Amniotic epithelial cell (primary cell): ENCODE measurements around the gene SLC37A1.

Experiments used
- DNase-seq: peaks from one replicate; pipeline ENCODE4 v3.0.0-alpha.2; 2010; ENCODE audit warnings: low read depth

SLC37A1 gene

GRCh38 chr21:42527489-42528158 lies 14.0 kb downstream of the SLC37A1 start:
- DNase-seq, result no peak

DNA sequence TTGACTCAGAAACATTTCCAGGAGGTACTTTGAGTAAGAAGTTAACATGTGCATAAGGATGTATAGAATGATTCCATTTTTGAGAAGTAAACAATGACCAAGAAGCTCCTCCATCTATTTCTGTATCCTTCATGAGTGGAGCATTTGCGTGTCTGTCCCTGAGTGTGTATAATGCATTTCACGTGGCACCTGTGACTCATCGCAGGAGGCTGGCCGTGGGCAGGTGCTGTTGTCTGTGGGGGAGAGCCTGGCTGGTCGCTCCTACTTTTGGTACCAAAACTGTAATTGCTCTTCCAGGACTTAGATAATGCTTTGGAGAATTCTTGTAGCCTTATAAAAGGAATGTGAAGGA lies 16.5 kb downstream of the SLC37A1 start:
- no peak for DNase-seq

- DNase-seq, result no peak
Observed at GRCh38 chr21:42531771-42532170, 18.1 kb downstream of the SLC37A1 start.

DNA sequence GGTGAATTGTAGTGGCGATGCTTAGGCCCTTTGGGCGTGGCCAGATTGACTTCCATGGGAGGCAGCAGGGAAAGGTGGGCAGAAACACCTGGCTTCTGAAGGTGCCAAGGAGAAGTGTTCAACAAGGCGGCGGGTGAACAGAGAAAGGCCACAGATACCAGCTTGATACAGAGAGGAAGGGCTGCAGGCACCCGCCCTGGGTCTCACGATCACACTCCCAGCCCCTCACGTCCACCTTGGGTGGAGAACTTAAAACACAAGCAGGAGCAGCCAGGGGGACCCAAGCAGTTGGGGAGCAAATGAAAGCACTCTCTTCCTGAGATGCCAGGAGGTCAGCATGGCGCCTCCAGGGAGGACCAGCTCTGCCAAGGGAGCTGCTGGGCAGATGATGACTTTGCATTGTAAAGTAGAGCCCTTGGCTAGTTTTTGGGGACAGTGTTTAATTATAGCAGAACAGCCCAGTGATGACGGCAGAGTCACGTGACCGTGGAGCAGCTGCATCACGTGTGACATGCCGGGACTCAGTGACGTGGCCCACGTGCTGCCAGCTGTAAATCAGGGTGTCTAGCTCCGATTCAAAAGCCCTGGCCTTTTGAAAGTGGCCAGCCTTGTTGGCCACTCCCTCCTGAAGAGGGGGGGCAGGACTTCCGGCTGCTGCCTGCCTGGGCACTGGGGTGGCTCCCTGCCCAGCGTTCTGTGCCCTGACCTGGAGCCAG lies 19.0 kb downstream of the SLC37A1 start:
- DNase-seq, result no peak

DNA sequence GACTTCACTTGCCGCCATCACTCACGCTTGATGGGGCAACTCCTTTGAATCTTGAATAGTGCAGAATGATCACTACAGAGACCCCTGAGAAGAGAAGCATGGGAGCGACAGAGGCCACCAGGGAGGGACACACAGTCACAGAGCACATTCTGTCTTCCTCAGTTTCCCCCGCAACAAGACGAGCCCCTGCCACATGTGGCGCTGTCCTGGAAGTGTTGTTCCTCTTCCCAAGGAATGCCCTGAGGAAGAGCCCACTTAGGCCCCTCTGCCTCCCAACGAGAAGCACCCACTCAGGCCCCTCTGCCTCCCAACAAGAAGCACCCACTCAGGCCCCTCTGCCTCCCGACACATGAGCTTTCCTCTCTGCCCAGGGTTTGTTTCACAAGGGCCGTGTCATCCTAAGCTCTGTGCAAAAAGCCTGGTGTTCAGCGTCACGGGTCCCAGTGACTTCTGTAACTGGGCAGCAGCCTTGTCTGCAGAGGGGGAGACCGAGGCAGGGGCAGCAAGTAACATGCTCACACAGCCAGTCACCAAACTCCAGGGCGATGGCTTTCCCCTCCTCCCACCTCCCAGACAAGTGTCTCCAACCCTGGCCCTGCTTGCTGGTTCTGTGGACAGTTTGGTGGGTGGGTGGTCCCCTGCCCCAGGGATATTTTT lies 19.8 kb downstream of the SLC37A1 start:
- no peak for DNase-seq

DNA sequence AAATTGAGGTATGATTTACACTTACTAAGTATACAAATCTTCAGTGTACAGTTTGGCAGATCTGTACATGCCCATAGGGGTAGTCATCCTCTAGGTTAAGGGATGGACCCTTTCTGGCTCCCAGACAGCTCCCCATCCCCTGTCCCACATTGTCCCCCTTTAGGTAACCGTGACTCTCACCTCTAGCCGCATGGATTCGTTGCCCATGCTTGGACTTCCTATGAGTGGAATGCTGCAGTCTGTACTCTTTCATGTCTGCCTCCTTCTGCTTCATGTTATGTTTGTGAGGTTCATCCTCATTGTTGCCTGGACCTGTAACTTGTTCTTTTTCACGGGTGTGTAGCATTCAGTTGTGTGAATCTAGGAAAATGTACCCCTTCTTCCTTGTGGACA lies 20.3 kb downstream of the SLC37A1 start:
- DNase-seq, result no peak

- DNase-seq, result no peak
Observed at GRCh38 chr21:42534421-42535378, 21.0 kb downstream of the SLC37A1 start.

- no peak for DNase-seq
Observed at GRCh38 chr21:42535602-42536171, 22.0 kb downstream of the SLC37A1 start.

GRCh38 chr21:42536601-42537000 lies 22.9 kb downstream of the SLC37A1 start:
- DNase-seq, result no peak

- no peak for DNase-seq
Observed at GRCh38 chr21:42537106-42537742, 23.6 kb downstream of the SLC37A1 start.

GRCh38 chr21:42538479-42539275 lies 25.0 kb downstream of the SLC37A1 start:
- DNase-seq, result no peak

- DNase-seq, result no peak
Observed at GRCh38 chr21:42539342-42539741, 25.7 kb downstream of the SLC37A1 start.

DNA sequence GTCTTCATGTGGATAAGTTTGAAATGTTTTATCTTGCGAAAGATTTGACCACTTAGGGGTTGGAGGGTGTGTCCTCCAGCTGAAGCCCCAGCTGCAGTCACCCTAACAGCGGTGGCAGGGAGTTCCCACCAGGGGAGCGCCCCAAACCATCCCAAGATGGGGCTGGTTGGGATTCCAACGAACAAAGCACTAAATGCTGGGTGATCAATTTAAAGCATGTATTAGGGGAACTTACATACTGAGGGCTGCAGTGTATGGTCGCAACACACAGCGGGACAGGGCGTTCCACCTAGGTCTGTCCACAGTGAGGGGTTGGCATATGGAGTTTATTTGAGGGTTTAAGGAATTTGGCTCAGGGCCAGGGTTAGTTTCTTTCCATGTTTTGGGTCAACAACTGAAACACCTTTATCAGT lies 26.3 kb downstream of the SLC37A1 start:
- no peak for DNase-seq

DNA sequence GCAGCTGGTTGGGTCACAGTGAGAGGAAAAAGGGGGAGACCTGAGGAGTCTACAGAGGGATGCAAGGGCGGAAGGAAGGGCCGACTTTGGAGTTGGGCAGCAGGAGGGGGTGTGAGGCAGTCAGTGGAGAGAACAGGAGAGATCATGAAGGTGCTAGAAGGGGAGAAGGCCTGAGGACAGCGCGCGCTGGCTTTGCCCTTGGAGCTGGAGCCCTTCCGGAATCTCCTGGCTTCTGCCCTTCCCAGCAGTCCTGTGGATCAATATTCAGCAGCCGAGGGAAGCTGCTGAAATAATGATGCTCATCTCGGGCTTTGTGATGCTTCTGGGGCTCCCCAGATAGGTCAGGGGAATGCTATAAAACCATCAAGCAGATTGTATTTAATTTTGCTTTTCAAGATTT lies 26.7 kb downstream of the SLC37A1 start:
- DNase-seq, result no peak

GRCh38 chr21:42541174-42541573 lies 27.5 kb downstream of the SLC37A1 start:
- DNase-seq, result no peak

DNA sequence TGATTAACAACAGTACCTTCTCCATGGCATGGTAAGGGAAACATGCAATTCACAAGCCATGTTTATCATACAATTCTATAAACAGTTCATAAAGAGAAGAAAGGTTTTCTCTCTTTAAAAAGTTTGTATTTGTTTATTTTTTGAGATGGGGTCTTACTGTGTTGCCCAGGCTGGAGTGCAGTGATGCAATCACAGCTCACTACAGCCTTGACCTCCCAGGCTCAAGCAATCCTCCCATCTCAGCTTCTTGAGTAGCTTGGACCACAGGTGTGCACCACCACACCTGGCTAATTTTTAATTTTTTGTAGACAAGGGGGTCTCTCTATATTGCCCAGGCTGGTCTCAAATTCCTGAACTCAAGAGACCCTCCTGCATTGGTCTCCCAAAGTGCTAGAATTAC lies 28.0 kb downstream of the SLC37A1 start:
- DNase-seq, result no peak

GRCh38 chr21:42542196-42542595 lies 28.5 kb downstream of the SLC37A1 start:
- DNase-seq, result no peak

GRCh38 chr21:42542596-42542995 lies 28.9 kb downstream of the SLC37A1 start:
- no peak for DNase-seq

DNA sequence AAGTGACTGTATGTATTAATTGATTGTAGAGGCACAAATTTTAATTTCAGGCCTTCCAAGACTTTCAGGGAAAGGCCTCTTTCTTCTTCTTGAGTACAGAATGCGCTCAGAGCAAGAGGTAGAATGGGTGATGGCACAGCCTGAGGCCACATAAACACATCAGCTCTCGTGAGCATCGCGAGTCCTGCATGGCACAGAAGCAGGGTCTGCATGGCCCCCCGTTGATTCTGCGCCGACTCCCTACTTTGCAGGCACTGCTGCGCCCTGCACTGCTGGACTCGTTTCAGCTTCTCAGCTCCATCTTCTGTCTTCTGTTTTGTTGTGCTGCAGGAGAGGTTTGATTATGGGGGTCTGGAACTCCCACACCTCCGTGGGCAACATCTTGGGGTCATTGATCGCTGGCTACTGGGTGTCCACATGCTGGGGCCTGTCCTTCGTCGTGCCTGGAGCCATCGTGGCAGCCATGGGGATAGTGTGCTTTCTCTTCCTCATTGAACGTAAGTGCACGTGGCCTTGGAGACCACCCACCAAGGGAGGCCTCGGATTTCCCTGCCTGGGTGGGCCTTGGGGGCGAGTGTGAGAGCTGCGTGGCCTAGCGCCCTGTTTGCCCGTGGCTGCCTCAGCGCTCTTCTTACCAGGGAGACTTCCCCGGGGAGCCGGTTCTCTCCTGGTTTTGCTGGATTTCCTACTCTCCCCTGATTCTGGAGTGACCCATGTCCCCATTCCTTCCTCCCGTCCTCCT lies 29.6 kb downstream of the SLC37A1 start:
- DNase-seq, result no peak

DNA sequence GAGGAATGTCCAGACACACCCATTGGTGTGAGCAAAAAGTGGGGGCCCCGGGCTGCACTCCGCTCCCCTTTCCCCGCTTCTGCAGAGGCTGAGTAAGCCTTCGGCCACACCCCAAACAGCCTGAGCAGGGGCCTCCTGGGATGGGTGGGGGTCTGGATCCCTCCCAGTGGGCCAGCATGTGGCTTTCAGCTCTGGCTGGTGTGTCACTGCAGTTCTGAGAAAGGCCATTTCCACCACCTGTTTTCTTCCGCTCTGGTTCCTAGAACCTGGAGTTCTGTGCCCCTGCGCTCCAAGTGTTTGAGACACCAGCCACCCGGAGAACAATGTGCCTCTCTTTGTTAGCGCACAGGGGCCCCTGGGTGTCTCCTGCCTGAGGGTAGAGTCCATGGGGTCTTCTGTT lies 30.9 kb downstream of the SLC37A1 start:
- DNase-seq, result no peak
